ENCODE measurements around the gene REC8.

Gene REC8

DNA sequence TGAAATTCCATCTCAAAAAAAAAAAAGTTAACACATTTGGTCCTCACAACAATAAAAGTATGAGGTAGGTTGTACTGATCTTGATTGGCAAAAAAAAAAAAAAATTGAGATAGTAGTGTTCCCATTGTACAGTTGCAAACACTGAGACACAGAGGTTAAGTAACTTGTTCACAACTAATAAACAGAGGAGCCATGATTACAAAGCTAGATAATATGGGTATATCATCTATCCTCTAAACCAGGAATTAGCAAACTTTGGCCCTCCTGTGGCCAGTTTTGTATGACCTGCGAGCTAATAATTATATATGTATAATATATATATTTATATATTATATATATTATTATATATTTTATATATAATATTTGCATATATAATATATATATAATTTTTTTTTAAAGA is 38.1 kb upstream of the REC8 start:
- H3K4me3 ChIP-seq (ENCODE audit: low read depth, low read length): no peak overlapping the region
- TF ChIP-seq CTCF (conservative IDR thresholded peaks at IDR 0.05; ENCODE audit: low read depth, low read length): no peak
- DNase-seq (ENCODE audit: low read depth): no peak

GRCh38 chr14:24135584-24135833 is 36.4 kb upstream of the REC8 start:
- peak overlapping the region; percentile 96 for H3K4me3 ChIP-seq (ENCODE audit: low read depth, low read length)
- DNase-seq (ENCODE audit: low read depth): no peak

DNA sequence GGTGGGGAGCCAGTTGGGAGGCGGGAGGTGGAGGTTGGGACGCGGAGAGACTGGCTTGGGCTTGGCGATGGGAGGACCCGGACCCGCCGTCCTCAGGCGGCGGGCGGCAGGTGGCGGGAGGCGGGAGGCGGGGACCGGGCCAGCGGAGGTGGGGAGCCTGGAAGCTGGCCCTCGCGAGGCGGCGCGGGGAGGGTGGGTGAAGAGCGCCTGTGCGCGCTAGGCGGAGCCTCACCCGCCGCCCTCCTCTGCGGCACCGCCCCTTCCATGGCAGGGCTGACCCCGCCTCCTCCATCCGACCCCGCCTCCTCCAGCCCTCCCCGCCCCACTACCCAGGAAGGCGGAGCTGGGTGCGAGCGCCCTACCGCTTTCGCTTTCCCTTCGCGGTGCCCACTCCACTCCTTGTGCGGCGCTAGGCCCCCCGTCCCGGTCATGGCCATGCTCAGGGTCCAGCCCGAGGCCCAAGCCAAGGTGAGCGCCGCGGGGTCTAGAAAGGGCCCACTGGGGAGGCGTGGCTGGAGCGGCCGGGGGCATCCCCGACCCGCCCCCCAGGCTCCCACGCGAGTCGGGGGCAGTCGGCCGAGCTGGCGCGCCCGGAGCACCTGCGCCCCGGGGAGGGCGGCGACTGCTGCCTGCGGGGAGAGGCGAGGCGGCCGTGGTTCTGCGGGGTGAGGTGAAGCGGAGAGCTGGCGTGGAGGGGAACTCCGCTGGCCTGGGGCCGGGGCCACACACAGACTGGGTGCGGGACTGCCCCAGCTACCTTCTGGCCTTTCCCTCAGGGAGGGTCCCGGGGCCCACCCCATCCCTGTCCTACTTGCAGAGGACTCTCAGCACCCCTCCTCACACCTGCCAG is 35.8 kb upstream of the REC8 start, which contains the start of gene PSME1:
Gene PSME1 (plus strand): TSS at position 361 of the 850 bp plus-strand sequence. CDS start 69 bp downstream, at position 430.
- peak; percentile 90 for DNase-seq (ENCODE audit: low read depth)
- peak within 1 kb of the TSS; percentile 96 for H3K4me3 ChIP-seq (ENCODE audit: low read depth, low read length)
- no peak for TF ChIP-seq CTCF (conservative IDR thresholded peaks at IDR 0.05; ENCODE audit: low read depth, low read length)

More at GRCh38 chr14:24135584-24135833, 36.4 kb upstream of the REC8 start:
- no peak for TF ChIP-seq CTCF (conservative IDR thresholded peaks at IDR 0.05; ENCODE audit: low read depth, low read length)

DNA sequence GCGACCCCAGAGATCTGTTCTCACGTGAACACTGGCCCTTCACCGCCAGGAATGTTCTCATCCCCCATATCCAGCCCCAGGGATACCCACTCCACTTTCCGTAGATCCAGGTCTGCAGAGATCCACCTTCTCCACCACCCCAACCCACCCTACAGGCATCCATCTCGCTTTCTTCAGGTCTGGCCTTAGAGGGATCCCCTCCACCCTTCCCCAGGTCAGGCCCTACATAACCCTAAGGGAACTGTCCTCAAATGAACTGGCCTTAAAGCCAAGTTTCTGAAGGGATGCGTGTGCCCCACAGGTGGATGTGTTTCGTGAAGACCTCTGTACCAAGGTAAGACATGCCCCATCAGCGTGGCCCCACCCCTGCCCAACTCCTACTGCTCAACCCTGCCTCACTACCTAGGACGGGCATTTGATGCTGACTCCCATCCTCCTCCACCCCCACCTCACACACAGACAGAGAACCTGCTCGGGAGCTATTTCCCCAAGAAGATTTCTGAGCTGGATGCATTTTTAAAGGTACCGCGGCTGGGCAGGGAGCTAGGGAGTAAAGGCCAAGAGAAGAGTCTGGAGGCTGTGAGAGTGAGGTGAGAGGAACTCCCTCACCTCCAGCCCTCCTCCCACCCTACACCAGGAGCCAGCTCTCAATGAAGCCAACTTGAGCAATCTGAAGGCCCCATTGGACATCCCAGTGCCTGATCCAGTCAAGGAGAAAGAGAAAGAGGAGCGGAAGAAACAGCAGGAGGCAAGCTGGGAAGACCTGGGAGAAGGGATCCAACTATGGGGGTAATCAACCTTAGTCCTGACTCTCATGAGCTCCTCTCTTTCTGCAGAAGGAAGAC is 35.0 kb upstream of the REC8 start:
- DNase-seq (ENCODE audit: low read depth): no peak
- H3K4me3 ChIP-seq (ENCODE audit: low read depth, low read length): peak overlapping the region; percentile 96
- TF ChIP-seq CTCF (conservative IDR thresholded peaks at IDR 0.05; ENCODE audit: low read depth, low read length): no peak

GRCh38 chr14:24137529-24138395 is 34.1 kb upstream of the REC8 start:
- no peak overlapping the region for H3K4me3 ChIP-seq (ENCODE audit: low read depth, low read length)
- TF ChIP-seq CTCF (conservative IDR thresholded peaks at IDR 0.05; ENCODE audit: low read depth, low read length): no peak
- DNase-seq (ENCODE audit: low read depth): no peak

- no peak for DNase-seq (ENCODE audit: low read depth)
- no peak overlapping the region for H3K4me3 ChIP-seq (ENCODE audit: low read depth, low read length)
- TF ChIP-seq CTCF (conservative IDR thresholded peaks at IDR 0.05; ENCODE audit: low read depth, low read length): no peak
These were observed 33.2 kb upstream of the REC8 start for GRCh38 chr14:24138396-24139271.

Data from choroid plexus epithelial cell (primary cell).